ENCODE data around the gene LRRC58.
"Not testable (repeated sequence)": the region's sequence is repeated elsewhere in the genome, so short reads cannot be mapped to it uniquely, and the experiment has no call there.

LRRC58 gene

DNA sequence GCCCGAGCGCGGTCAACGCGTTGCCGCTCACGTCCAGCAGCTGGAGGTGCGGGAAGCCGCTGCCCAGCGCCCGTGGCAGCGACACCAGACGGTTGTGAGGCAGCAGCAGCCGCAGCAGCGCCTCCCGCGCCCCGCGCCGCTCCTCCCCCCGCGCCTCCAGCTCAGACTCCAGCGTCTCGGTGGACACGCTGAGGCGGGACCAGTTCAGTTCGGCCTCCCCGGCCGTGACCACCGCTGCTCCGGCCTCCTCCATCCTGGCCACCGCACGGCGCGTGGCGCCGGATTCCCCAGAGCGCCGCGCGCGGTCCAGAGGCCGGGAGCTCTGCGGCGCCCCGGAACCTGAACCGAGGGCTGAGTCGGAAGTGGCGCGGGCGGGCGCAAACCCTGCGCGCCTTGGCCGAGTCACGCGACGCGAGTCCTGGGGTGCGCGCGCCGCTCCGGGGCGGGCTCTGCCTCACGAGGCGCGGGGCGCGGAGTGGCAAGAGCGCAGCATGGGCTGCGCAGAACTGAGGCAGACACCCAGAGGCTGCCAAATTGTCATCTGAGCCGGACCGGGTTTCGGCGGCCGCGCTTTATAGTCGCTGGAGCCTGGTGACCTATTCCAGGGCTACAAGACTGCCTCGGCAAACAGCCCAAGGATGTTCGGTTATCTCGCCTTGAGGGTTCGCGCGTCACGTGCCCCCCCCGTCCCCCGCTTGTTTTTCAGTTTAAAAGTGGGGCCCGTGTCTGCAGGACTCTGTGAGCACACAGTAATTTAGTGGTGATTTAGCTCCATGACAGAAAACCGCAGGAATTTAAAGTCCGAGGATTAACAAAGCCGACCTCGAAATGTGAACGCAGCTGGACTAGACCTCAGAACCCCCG, at the start of gene LRRC58:
Gene LRRC58, minus strand, starts transcription at position 364 of the 864 bp plus-strand sequence. Its CDS starts 111 bp downstream, at position 253.
- peak in 54 of 56 donors; percentile 29 to 98 (median 80) for DNase-seq

DNA sequence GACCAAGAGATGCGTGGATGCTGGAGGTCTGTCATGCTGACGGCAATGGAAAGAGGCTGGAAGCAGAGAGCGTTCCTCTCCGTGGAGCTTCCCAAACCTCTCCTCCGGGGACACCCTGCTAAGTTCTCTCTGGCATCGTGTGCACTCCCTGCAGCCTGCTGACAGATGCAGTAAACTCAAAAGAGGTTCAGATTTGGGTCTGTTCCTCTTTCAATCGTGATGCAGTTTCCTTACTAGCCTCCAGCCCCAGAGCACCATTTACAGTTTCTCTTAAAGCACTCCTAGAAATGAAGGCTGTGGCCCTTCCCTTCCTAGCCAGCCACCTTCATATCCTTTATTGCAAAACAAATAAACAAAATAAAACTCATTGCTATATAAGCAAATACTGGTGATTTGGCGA, 47.3 kb upstream of the LRRC58 start:
- no peak for DNase-seq

DNA sequence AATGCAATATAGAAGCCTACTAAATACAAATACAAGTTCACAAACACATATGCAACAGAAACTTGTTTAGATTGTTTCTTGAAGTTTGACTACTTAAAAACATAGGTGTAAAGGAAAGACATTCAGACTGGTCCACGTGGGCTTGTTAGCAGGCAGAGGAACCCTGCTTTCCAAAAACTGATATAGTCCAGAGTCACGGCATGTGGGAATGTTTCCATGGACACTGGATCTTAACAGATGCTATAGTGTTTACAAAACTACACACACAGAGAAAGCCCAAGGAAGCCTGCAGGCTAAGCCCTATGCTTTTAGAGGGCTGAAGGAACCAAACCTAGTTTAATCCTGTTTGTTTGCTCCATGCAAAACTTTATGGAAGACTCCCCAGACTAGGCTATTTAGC, 45.2 kb upstream of the LRRC58 start:
- no peak for DNase-seq

DNA sequence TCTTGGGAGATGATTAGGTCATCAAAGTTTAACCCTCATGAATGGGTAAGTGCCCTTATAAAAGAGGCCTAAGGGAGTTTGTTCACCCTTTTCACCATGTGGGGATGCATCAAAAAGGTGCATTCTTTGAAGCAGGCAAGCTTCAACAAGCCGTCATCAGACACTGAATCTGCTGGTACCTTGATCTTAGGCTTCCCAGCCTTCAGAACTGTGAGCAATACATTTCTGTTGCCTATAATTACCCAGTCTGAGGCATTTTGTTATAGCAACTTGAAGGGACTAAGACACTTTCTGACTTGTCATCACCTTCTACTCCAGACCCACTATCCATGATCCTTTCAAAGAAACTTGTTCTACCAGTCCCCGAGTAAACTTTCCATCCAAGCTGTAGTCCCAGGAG, 44.6 kb upstream of the LRRC58 start:
- DNase-seq: no peak

- no peak for DNase-seq
These were observed 44.1 kb upstream of the LRRC58 start for GRCh38 chr3:120393243-120393642.

- DNase-seq: no peak
These were observed 33.8 kb upstream of the LRRC58 start for GRCh38 chr3:120382941-120383447.

GRCh38 chr3:120381503-120381902, 32.3 kb upstream of the LRRC58 start:
- DNase-seq: no peak

- DNase-seq: not testable (repeated sequence)
These were observed 28.8 kb upstream of the LRRC58 start for GRCh38 chr3:120377948-120378347.

GRCh38 chr3:120370463-120370862, 21.3 kb upstream of the LRRC58 start:
- DNase-seq: no peak

DNA sequence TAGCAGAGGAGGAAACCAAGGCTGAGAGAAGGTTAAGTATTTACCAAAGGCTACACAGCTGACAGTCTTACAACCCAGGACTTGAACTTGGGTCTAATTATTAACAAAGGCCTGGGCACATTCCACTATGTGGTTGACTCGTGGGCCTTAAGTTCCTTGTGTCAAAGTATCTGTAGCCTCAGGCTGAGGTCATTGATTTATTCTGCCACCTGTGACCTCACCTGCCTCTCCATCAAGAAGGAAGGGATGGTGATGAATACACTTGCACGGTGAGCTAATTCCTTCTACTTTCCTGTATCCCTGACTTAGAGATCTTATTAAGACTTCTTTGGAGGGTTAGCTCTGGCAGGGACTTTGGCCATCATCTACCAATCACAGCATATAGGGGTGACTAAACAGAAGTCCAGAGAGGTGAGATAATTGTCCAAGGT, 19.9 kb upstream of the LRRC58 start:
- DNase-seq: no peak

DNA sequence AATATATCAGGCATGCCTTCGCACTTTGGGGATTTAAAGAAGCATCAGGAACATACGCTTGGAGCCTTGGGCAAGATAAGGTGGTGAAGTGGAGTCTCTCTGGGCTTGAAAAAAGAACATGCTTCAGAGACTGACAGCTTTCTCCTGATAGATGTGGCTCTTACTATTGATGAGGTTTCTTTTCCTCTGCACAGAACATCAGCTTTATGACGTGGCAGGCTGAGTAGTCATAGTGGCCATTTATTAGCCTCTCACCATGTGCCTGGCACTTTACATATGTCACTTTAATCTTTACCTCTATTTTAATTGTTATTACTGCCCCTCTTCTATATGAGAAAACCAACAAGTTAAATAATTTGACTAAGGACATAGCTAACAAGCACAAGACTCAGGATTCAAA, 19.0 kb upstream of the LRRC58 start:
- DNase-seq: no peak

DNA sequence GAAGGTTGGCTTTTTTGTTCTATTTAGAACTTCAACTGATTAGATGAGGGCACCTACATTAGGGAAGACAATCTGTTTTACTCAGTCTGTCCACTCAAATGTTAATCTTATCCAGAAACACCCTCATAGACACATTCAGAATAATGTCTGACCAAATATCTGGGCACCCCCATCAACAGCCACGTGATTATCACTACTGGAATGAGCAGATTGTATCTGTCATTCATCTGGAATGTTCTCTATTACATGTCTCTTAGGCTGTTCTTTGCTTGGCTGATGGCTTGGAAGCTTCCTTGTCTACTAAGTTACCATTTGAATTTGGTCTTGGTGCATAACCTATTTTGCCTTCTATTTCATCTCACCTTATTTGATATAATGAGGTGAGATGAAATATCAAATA, 15.7 kb upstream of the LRRC58 start:
- no peak for DNase-seq

DNA sequence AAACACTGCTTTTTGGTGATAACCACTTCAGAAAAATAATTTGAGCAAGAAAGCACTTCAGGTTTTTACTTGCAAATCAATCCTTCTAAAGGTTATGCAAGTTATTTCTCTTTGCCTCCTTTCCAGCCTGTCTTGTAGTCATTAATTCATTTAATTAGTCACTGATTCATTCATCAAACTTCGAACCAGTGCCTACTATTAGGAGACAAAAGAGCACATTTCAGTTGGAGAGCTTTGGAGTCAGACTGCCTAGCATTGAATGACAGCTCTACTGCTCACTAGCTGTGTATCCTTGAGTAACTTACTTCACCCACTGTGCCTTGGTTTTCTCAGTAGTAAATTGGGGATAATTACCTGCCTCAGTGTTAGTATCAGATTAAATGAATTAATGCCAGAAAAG, 14.9 kb upstream of the LRRC58 start:
- DNase-seq: no peak

- no peak for DNase-seq
These were observed 8.7 kb upstream of the LRRC58 start for GRCh38 chr3:120357807-120358206.

GRCh38 chr3:120355486-120355885, 6.3 kb upstream of the LRRC58 start:
- DNase-seq: no peak

- DNase-seq: no peak
These were observed 4.3 kb upstream of the LRRC58 start for GRCh38 chr3:120353463-120353862.

DNA sequence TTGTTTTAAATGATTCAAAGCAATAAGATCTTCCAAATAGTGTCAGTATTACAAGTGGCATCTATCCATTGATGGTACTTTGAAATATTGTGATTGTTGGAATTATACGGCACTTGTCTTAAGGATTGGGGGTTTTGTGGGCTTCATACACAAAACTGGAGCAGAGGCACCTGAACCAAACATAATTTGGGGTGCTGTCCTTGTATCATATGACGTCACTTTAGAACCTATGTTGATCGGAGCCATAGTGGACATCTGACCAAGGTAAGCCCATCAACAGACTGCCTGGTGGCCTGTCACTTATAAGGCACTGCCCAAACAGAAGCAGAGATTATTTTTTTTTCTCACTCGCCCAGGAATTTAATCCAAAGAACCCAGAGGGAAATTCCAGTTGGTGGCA, 2.9 kb upstream of the LRRC58 start:
- DNase-seq: no peak

DNA sequence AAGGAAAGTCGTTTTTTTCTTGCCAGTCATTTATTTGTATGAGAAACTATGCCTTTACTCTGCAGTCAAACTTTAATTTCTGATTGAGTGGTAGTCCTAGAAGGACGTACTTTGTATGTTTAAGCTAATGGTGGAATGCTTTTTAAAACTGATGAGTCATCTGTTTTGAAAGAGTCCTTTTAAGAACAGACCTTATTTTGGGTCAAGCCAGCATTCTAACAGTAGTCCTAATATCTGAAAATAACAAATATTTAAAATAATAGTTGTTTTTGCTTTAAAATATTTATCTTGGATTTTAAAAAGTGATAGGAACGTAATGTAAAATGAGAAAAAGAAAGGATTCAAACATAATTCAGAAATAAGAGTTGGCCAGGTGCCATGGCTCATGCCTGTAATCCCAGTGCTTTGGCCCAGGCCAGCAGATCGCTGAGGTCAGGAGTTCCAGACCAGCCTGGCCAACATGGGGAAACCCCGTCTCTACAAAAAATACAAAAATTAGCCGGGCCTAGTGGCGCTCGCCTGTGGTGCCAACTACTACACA, 1.3 kb upstream of the LRRC58 start:
- peak in 11 of 56 donors; percentile 0 to 46 (median 7) for DNase-seq

DNA sequence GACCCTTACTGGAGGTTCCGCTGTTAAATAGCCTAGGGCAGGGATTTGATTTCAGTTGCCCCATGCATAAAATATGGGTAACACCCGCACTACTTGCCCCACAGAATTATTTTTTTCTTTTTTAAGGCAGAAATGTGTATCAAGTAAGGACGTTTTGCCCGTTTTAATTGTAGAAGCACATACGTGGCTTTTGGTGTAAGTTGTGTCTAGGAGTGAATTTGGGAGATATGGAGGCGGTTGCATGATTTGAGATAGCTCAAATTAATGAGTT, 636 bp upstream of the LRRC58 start:
- DNase-seq: no peak

GRCh38 chr3:120348065-120348990, 826 bp downstream of the LRRC58 start:
- DNase-seq: peak in 7 of 56 donors; percentile 21 to 62 (median 37)

DNA sequence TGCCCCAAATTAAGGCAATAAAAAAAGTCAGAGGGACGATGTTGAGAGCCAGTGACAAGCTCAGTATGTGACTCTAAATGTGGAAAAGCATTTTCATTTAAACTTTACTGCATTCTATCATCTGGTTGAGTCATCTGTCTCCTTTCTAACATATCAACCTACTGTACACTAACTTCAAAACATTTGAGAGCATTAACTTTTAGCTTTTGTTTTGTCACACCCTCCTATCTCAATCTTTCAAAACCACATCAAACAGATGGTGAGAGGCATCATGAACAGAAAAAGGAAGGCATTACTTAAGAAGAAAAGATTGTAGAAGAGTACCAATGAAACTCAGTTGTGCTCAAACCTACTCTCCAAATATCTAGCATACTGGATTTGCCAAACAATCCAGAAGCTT, 4.8 kb downstream of the LRRC58 start:
- DNase-seq: no peak

Data from amygdala (tissue), 56 donors.